ENCODE measurements around the gene DCANP1.

The DCANP1 gene

DNA sequence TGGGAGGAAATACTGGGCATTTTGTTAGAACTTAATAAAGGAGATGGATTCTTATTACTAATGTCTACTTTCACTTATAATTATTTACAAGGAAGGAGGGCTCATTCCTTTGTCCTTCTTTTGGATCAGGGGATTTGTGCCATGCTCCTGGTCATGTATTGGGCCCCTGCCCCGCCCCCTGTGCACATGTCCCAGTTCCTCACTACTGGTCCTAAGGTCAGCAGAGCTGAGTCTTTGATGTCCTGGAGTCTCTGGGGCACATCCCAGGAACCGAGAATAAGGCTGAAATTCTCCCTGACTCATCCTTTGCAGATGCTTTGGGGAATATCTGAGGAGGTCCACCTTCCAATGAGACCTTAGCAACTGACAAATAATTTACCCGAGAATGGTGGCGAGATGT, 24.6 kb upstream of the DCANP1 start:
- no peak overlapping the region for H3K4me3 ChIP-seq (replicated peaks; ENCODE audit: low read depth, low read length)
- no peak for DNase-seq (ENCODE audit: extremely low read depth, low read depth)
- TF ChIP-seq, protein P1, sequence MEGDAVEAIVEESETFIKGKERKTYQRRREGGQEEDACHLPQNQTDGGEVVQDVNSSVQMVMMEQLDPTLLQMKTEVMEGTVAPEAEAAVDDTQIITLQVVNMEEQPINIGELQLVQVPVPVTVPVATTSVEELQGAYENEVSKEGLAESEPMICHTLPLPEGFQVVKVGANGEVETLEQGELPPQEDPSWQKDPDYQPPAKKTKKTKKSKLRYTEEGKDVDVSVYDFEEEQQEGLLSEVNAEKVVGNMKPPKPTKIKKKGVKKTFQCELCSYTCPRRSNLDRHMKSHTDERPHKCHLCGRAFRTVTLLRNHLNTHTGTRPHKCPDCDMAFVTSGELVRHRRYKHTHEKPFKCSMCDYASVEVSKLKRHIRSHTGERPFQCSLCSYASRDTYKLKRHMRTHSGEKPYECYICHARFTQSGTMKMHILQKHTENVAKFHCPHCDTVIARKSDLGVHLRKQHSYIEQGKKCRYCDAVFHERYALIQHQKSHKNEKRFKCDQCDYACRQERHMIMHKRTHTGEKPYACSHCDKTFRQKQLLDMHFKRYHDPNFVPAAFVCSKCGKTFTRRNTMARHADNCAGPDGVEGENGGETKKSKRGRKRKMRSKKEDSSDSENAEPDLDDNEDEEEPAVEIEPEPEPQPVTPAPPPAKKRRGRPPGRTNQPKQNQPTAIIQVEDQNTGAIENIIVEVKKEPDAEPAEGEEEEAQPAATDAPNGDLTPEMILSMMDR (IDR thresholded peaks at IDR 0.05; ENCODE audit: low read depth, low read length, missing control alignments), result no peak

DNA sequence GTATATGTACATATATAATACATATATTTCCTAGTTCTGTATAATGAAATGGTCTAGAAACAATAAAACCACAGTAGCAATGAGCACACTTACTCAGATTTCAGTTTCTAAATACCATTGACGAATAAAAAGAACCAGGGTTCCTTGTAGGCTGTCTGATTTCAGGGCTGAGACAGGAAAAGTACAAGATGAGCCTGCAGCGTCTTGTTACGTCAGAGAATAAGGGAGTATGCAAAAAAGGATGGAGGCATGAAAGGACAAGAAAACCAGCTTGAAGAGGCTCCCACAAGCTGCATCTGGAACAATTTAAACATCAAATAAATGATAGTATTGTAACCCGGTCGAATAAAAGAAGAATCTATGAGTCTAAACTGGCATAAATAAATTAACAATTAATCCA, 22.8 kb upstream of the DCANP1 start:
- no peak for DNase-seq (ENCODE audit: extremely low read depth, low read depth)
- no peak overlapping the region for H3K4me3 ChIP-seq (replicated peaks; ENCODE audit: low read depth, low read length)
- TF ChIP-seq, protein P1 (IDR thresholded peaks at IDR 0.05; ENCODE audit: low read depth, low read length, missing control alignments), result no peak

DNA sequence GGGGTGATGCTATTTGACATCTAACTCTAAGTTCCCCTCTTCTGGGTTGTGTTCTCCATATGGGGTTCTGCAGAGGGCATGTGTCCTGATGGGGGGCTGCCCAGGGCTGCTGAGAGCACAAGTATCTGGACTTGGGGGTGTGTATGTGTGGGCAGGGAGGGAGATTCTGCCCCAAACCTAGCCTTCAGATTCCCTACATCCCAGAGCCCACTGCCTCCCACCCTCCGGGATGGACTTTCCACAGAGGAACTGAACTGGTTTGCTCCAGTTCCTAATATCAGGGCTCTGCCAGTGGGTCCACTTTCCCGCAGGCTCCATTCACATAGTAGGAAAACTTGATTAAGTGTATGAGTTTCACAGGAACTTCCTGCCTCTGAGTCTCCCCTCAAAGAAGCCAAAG, 21.4 kb upstream of the DCANP1 start:
- H3K4me3 ChIP-seq (replicated peaks; ENCODE audit: low read depth, low read length), result no peak overlapping the region
- DNase-seq (ENCODE audit: extremely low read depth, low read depth), result no peak
- TF ChIP-seq, protein P1 (IDR thresholded peaks at IDR 0.05; ENCODE audit: low read depth, low read length, missing control alignments), result no peak

DNA sequence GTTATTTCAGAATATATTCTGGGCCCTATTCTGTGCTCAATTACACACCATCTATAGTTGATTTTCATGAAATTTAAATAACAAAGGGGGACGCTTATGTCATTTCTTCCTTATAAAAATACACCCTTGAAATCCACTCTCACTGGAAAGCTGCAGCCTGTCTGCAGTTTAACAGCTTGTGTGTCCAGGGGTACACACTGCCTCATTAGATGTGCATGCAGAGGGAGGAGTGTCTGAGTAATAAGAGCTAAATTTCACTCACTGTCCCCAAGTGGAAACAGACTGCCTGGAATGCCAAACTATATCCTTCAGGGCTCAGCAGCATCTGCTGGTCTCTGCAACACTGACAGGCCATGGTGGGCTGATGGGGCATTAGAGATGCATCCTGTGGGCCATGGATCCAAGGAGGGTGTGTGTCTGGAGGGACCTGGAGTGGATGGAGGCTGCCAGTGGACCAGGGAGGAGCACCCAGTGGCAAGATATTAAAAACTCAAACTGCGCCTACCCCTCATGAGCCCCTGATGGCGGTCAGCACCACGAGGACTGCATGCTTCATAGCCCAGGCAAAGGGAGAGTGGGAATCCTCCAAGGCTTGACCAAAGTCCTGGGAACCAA, 20.8 kb upstream of the DCANP1 start:
- no peak for DNase-seq (ENCODE audit: extremely low read depth, low read depth)
- H3K4me3 ChIP-seq (replicated peaks; ENCODE audit: low read depth, low read length), result no peak overlapping the region
- TF ChIP-seq, protein P1 (IDR thresholded peaks at IDR 0.05; ENCODE audit: low read depth, low read length, missing control alignments), result no peak

DNA sequence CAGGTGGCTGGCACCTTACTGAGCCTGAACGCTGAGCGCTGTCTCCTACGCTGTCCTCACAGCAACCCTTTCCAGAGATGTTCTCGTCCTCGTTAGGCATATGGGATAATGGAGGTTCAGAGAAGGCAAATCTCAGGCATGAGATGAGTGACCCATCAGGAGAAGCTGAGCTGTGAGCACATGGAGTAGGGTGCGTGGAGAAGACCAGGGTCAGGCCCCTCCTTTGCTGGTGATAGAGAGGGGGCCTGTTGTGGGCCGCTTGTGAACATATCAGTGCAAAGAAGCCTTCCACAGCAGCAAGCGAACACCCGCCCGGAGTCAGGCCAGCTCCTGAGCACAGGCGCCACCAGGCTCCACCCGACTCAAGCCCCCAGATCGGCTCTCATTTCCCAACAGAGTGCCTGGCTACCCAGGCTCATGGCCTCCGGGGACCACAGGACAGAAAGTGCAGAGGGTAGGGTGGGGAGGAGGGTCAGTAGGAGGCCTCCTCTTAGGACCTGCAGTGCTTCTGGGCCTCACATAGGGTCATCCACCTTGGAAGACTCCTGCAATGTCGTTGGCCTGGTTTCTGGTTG, 20.0 kb upstream of the DCANP1 start:
- no peak for DNase-seq (ENCODE audit: extremely low read depth, low read depth)
- H3K4me3 ChIP-seq (replicated peaks; ENCODE audit: low read depth, low read length), result no peak overlapping the region

DNA sequence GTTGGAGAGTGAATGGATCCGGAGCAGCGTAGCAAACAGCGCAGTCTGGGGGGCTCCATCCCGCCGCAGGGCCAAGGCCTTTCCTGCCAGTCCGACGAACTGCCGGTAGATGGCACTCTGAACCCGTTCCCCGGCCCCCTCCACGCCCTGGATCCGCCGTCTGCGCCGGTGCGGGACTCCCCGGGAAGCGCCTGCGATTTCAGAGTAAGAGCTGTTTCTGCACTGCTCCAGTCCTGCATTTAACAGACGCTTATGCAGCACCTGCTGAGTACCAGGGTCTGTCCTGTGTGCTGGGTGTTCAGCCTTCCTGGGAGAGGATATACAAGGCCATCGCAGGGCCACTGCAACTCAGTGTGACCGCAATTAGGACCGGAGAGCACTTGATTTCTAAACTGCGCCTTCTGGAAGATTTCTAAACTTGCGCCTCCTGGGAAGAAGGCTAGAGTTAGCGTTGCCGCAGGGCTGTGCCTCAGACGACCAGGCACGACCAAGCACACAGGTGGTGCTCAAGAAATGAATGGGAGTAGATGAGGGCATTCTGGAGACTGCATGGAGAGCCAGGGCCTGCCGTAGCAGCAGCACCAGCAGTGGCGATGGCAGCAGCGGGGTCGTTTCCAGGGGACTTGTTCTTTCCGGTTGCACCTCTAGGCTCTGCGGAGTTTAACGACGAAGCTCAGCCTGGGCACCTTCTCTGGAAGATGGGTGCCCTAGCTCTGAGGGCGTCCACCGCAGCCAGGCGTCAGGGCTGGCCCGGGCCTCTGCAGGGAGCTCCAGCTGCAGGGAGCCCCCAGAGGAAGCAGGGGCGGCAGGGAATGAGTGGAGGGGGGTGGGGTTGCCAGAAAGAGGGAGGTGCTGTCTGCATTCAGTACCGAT, 19.3 kb upstream of the DCANP1 start:
- TF ChIP-seq, protein P1 (IDR thresholded peaks at IDR 0.05; ENCODE audit: low read depth, low read length, missing control alignments), result peak; percentile 90
- H3K4me3 ChIP-seq (replicated peaks; ENCODE audit: low read depth, low read length), result no peak overlapping the region
- no peak for DNase-seq (ENCODE audit: extremely low read depth, low read depth)

More for the DNA sequence above, 20.0 kb upstream of the DCANP1 start:
- TF ChIP-seq, protein P1 (IDR thresholded peaks at IDR 0.05; ENCODE audit: low read depth, low read length, missing control alignments), result no peak

Measured in HFF-Myc (cell line).